Stimulated activated naive B cell treated with anti-CD40 and anti-IgM and Interleukin-4, amounts not matched to agents 10 μg/mL and 1 μg/mL and 100 μg/mL, for 72 hours (primary cell): Measurements from ENCODE around the gene CABLES1.

Experiments
- ATAC-seq, 2 donors: fragments of 150-1000 bp; cut with Tn5 transposase; replicated peaks; 2 replicates each; pipeline ENCODE4 v1.10.0; 2021; ENCODE audit warnings: moderate library complexity in 1 of 2
- DNase-seq: peaks from one replicate; pipeline ENCODE4 v3.0.0; 2021
- H3K27ac Mint-ChIP-seq: one replicate; pipeline ENCODE4 v1.8.0; 2022; ENCODE audit warnings: mild to moderate bottlenecking, mixed read lengths
- H3K27me3 Mint-ChIP-seq, 2 donors: one replicate each; pipeline ENCODE4 v1.8.0; 2022; ENCODE audit warnings: mixed read lengths in 2 of 2
- H3K36me3 Mint-ChIP-seq, 2 donors: one replicate each; pipeline ENCODE4 v1.8.0; 2022; ENCODE audit warnings: mixed read lengths in 2 of 2, mild to moderate bottlenecking in 1 of 2
- H3K4me1 Mint-ChIP-seq, 2 donors: one replicate each; pipeline ENCODE4 v1.8.0; 2022; ENCODE audit warnings: mixed read lengths in 2 of 2, mild to moderate bottlenecking in 1 of 2
- H3K4me3 Mint-ChIP-seq, 2 donors: one replicate each; pipeline ENCODE4 v1.8.0; 2022; ENCODE audit warnings: mild to moderate bottlenecking in 2 of 2, mixed read lengths in 2 of 2, moderate library complexity in 1 of 2
- H3K9me3 Mint-ChIP-seq, 2 donors: one replicate each; pipeline ENCODE4 v1.8.0; 2022; ENCODE audit warnings: mixed read lengths in 2 of 2, mild to moderate bottlenecking in 1 of 2

The CABLES1 gene

GRCh38 chr18:23178661-23179081 is 43.4 kb downstream of the CABLES1 start:
- DNase-seq = no peak
- Mint-ChIP-seq H3K27ac (no peak overlapping the region), H3K36me3 (peaks cover 0 to 4% of the 10 kb centered on the region in 2 donors), H3K4me1 (peaks cover 13 to 16% of the 10 kb centered on the region in 2 donors), H3K27me3 (peaks cover 0 to 5% of the 10 kb centered on the region in 2 donors), H3K4me3 (no peak overlapping the region), H3K9me3 (no peaks in the 10 kb centered on the region)
- no peak for ATAC-seq

DNA sequence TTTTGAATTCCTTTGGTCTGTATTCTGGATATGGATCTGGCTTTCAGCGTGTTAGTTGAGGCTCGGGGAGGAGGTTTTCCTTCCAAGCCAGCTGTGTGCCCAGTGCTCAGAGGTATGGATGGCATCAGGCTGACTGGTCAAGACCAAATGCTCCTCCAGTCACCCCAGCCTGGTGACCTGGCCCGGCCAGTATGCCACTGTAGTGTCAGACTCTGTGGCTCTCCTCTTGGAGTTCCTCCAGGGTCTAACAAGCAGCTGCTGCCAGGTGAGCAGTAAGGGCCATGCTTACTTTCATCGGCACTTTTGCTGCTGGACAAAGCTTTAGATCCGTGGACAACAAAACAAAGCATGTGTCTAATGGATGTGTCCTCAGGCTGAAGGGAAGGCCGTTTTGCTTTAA is 44.1 kb downstream of the CABLES1 start:
- Mint-ChIP-seq H3K27me3 (peaks cover 0 to 5% of the 10 kb centered on the region in 2 donors), H3K9me3 (no peaks in the 10 kb centered on the region), H3K4me1 (peaks cover 15 to 19% of the 10 kb centered on the region in 2 donors), H3K27ac (no peak overlapping the region), H3K4me3 (no peak overlapping the region), H3K36me3 (peaks cover 0 to 4% of the 10 kb centered on the region in 2 donors)
- no peak for DNase-seq
- no peak for ATAC-seq

- Mint-ChIP-seq H3K27ac (no peak overlapping the region), H3K36me3 (peaks cover 0 to 4% of the 10 kb centered on the region in 2 donors), H3K4me1 (peaks cover 15 to 19% of the 10 kb centered on the region in 2 donors), H3K9me3 (no peaks in the 10 kb centered on the region), H3K27me3 (peaks cover 0 to 5% of the 10 kb centered on the region in 2 donors), H3K4me3 (no peak overlapping the region)
- DNase-seq (no peak), ATAC-seq (no peak)
These were observed 46.3 kb downstream of the CABLES1 start for GRCh38 chr18:23181547-23181946.

DNA sequence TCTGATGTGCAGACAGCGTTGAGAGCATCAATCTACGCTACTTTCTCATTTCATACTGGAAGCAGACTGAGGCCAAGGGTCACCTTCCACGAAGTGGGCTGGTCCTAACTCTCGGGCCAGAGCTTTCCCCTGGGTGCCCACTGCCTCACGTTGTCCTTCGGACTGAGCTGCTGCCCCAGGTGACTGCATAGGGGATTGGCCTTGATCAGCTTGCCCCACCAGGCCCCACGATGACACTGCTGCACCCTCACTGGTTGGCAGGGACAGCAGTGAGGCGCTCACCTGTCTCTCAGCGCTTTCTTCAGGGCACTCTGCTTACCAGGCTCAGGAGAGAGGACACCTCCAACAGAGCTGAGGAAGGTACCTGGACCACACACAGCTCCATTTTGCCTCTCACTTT is 47.3 kb downstream of the CABLES1 start:
- Mint-ChIP-seq H3K9me3 (no peaks in the 10 kb centered on the region), H3K27me3 (peaks cover 0 to 3% of the 10 kb centered on the region in 2 donors), H3K4me1 (peaks cover 15 to 19% of the 10 kb centered on the region in 2 donors), H3K36me3 (peaks cover 0 to 4% of the 10 kb centered on the region in 2 donors), H3K4me3 (no peak overlapping the region), H3K27ac (no peak overlapping the region)
- ATAC-seq (no peak), DNase-seq (no peak)

DNA sequence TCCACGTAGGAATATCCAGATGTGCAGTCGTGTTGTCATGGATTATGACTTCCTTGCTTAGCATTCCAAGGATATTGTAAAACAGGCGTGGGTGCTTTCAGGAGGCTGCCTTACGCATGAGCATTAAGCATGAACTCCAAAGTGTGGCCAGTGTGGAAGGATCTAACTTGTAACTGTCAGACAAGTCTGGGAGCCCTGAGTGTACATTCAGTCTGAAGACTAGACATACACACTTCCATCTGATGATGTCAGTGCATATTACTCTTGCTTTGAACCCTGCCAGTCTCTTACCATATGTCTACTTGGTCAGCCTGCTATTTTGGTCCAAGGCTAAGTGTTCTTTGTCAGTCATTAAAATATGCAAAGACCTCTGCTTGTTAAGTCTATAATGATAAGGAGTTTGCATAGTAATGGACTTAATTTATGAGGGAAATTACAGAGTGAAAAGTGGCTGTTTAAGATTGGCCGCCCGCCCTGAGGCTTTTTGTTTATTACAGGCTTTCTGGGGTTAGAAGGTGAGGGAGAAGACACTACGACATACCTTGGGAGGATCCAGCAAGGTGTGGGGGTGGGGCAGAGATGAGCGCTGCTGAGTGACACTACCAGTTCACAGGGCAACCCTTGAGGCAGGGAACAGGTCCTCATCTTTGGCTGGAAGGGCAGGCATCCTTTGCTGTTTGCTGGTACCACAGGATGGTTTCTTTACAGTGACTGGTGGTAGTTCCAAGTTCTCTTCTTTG is 48.3 kb downstream of the CABLES1 start:
- no peaks in the 10 kb centered on the region for H3K27me3 Mint-ChIP-seq
- H3K9me3 Mint-ChIP-seq = no peaks in the 10 kb centered on the region
- peaks cover 15 to 19% of the 10 kb centered on the region in 2 donors for H3K4me1 Mint-ChIP-seq

GRCh38 chr18:23186781-23187180 is 51.5 kb downstream of the CABLES1 start:
- DNase-seq = no peak
- peaks cover 9 to 13% of the 10 kb centered on the region in 2 donors for H3K36me3 Mint-ChIP-seq
- ATAC-seq = no peak
- no peaks in the 10 kb centered on the region for H3K9me3 Mint-ChIP-seq
- H3K4me1 Mint-ChIP-seq = peaks cover 5 to 6% of the 10 kb centered on the region in 2 donors
- no peak overlapping the region for H3K27ac Mint-ChIP-seq
- H3K27me3 Mint-ChIP-seq = no peaks in the 10 kb centered on the region
- H3K4me3 Mint-ChIP-seq = no peak overlapping the region

More for the DNA sequence above, 48.3 kb downstream of the CABLES1 start:
- DNase-seq (no peak), ATAC-seq (no peak)
- H3K36me3 Mint-ChIP-seq = peaks cover 0 to 4% of the 10 kb centered on the region in 2 donors
- H3K27ac Mint-ChIP-seq = no peak overlapping the region
- H3K4me3 Mint-ChIP-seq = no peak overlapping the region

GRCh38 chr18:23188068-23188760 is 52.9 kb downstream of the CABLES1 start:
- peaks cover 9 to 18% of the 10 kb centered on the region in 2 donors for H3K36me3 Mint-ChIP-seq
- H3K4me1 Mint-ChIP-seq = peaks cover 8 to 13% of the 10 kb centered on the region in 2 donors
- H3K4me3 Mint-ChIP-seq = no peak overlapping the region
- no peaks in the 10 kb centered on the region for H3K9me3 Mint-ChIP-seq
- ATAC-seq = no peak
- no peaks in the 10 kb centered on the region for H3K27me3 Mint-ChIP-seq
- no peak for DNase-seq
- no peak overlapping the region for H3K27ac Mint-ChIP-seq

- H3K36me3 Mint-ChIP-seq = peaks cover 9 to 19% of the 10 kb centered on the region in 2 donors
- peaks cover 5 to 7% of the 10 kb centered on the region in 2 donors for H3K4me1 Mint-ChIP-seq
- H3K9me3 Mint-ChIP-seq = no peaks in the 10 kb centered on the region
- H3K4me3 Mint-ChIP-seq = no peak overlapping the region
- H3K27me3 Mint-ChIP-seq = no peaks in the 10 kb centered on the region
- DNase-seq (no peak), ATAC-seq (no peak)
- H3K27ac Mint-ChIP-seq = no peak overlapping the region
These were observed 53.8 kb downstream of the CABLES1 start for GRCh38 chr18:23189099-23189498.

- no peak overlapping the region for H3K27ac Mint-ChIP-seq
These were observed 54.7 kb downstream of the CABLES1 start for GRCh38 chr18:23189768-23190661.

GRCh38 chr18:23191232-23191631 is 55.9 kb downstream of the CABLES1 start:
- ATAC-seq (no peak), DNase-seq (no peak)
- Mint-ChIP-seq H3K27me3 (no peaks in the 10 kb centered on the region), H3K9me3 (no peaks in the 10 kb centered on the region), H3K4me1 (peaks cover 5 to 7% of the 10 kb centered on the region in 2 donors), H3K36me3 (peaks cover 16 to 37% of the 10 kb centered on the region in 2 donors), H3K27ac (no peak overlapping the region), H3K4me3 (no peak overlapping the region)

More at GRCh38 chr18:23189768-23190661, 54.7 kb downstream of the CABLES1 start:
- no peak for DNase-seq
- Mint-ChIP-seq H3K9me3 (no peaks in the 10 kb centered on the region), H3K36me3 (peaks cover 9 to 29% of the 10 kb centered on the region in 2 donors), H3K4me1 (peaks cover 5 to 7% of the 10 kb centered on the region in 2 donors), H3K4me3 (no peak overlapping the region), H3K27me3 (no peaks in the 10 kb centered on the region)
- no peak for ATAC-seq

DNA sequence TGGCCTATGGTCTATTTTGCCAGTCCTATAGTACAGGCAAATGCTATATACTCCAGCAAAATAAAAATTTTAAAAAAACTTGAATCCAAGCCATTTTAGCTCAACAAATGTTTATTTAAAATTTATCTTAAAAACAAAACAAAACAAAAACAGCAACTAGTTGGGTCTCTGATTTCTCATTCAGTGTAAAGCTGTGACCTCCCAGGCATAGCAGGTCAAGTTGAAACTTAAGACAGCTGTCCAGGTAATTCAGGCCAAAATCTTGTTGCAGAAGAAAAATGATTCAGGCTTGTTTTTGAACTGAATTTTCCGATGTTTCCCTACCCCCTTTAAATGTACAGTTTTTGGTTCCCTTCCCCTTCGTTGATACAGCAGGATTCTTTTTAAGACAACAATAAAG is 58.5 kb downstream of the CABLES1 start:
- DNase-seq (no peak), ATAC-seq (no peak)
- Mint-ChIP-seq H3K4me1 (peaks cover 5 to 7% of the 10 kb centered on the region in 2 donors), H3K27ac (no peak overlapping the region), H3K4me3 (no peak overlapping the region), H3K27me3 (no peaks in the 10 kb centered on the region), H3K36me3 (peaks cover 20 to 49% of the 10 kb centered on the region in 2 donors), H3K9me3 (no peaks in the 10 kb centered on the region)

- ATAC-seq (no peak), DNase-seq (no peak)
- Mint-ChIP-seq H3K4me1 (peaks cover 5 to 7% of the 10 kb centered on the region in 2 donors), H3K9me3 (no peaks in the 10 kb centered on the region), H3K4me3 (no peak overlapping the region), H3K27me3 (no peaks in the 10 kb centered on the region), H3K36me3 (peaks cover 21 to 48% of the 10 kb centered on the region in 2 donors), H3K27ac (no peak overlapping the region)
These were observed 59.1 kb downstream of the CABLES1 start for GRCh38 chr18:23194155-23194996.
